Hematopoietic multipotent progenitor cell treated with erythropoietin and hydrocortisone succinate and interleukin-3 and kit ligand, for 15 days (in vitro differentiated cells): ENCODE results near the gene SMIM27.
"Not testable (repeated sequence)": the region's sequence is repeated elsewhere in the genome, so short reads cannot be mapped to it uniquely, and the experiment has no call there.

Experiments
- DNase-seq: peaks from one replicate; pipeline ENCODE4 v3.0.0-alpha.2; 2015; ENCODE audit warnings: low spot score

The SMIM27 gene

DNA sequence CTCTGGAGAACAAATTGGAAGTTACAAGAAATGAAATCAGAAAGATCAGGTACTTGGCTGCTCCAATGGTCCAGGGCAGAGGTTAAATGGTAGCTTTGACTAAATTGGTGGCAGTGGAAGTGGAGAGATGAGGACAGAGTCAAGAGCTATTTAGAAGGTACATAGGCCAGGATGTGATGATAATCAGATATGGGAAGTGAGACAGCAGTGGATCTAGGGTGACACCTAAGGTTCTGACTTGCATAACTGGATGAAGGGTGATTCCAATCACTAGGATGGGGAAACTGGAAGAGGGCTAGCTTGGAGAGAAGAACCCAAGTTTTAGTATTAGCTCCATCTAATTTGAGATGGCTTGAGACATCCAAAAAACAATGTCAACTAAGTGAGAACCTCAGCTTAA is 44.8 kb downstream of the SMIM27 start:
- no peak for DNase-seq

DNA sequence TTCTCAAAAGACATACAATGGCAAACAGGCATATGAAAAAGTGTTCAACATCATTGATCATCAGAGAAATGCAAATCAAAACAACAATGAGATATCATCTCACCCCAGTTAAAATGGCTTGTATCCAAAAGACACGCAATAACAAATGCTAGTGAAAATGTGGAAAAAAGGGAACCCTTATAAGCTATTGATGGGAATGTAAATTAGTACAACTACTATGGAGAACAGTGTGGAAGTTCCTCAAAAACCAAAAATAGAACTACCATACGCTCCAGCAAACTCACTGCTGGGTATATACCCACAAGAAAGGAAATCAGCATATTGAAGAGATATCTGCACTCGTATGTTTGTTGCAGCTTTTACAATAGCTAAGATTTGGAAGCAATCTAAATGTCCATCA is 46.9 kb downstream of the SMIM27 start:
- DNase-seq: not testable (repeated sequence)
